Neuronal stem cell (in vitro differentiated cells): ENCODE data around the gene PROZ.
"Not testable (repeated sequence)": the region's sequence is repeated elsewhere in the genome, so short reads cannot be mapped to it uniquely, and the experiment has no call there.

Experiments used
- DNase-seq: peaks from one replicate; pipeline ENCODE4 v3.0.0-alpha.2; 2013; ENCODE audit warnings: low spot score
- H2AFZ ChIP-seq: one replicate; pipeline ENCODE4 v1.6.1; 2013; ENCODE audit warnings: mild to moderate bottlenecking, low read length, inconsistent platforms
- H2AK5ac ChIP-seq: 2 replicates; pipeline ENCODE4 v1.6.1; 2013; ENCODE audit warnings: low read depth, mild to moderate bottlenecking, inconsistent platforms, low read length, moderate library complexity, mixed read lengths
- H2BK120ac ChIP-seq: 2 replicates; pipeline ENCODE4 v1.6.1; 2013; ENCODE audit warnings: low read depth, mild to moderate bottlenecking, inconsistent platforms, low read length, moderate library complexity, mixed read lengths
- H2BK12ac ChIP-seq: one replicate; pipeline ENCODE4 v1.6.1; 2013; ENCODE audit warnings: low read length, inconsistent platforms
- H2BK15ac ChIP-seq: 2 replicates; pipeline ENCODE4 v1.6.1; 2013; ENCODE audit warnings: mild to moderate bottlenecking, low read length, inconsistent platforms, mixed read lengths
- H2BK5ac ChIP-seq: one replicate; pipeline ENCODE4 v1.6.1; 2013; ENCODE audit warnings: inconsistent platforms, mild to moderate bottlenecking, low read length, moderate library complexity
- H3K14ac ChIP-seq: one replicate; pipeline ENCODE4 v1.6.1; 2013; ENCODE audit warnings: low read length, inconsistent platforms
- H3K18ac ChIP-seq: 2 replicates; pipeline ENCODE4 v1.6.1; 2013; ENCODE audit warnings: low read length, inconsistent platforms
- H3K23ac ChIP-seq: 2 replicates; pipeline ENCODE4 v1.6.1; 2013; ENCODE audit warnings: low read depth, mild to moderate bottlenecking, mixed read lengths, low read length, inconsistent platforms; ENCODE audit not compliant: poor library complexity
- H3K27ac ChIP-seq: replicated peaks from 3 replicates; pipeline ENCODE4 v1.5.1; 2013; ENCODE audit warnings: low read length, inconsistent platforms
- H3K27me3 ChIP-seq, 3 experiments: 2 replicates each; pipeline ENCODE4 v1.6.1; 2013; ENCODE audit warnings: low read length in 3 of 3, mild to moderate bottlenecking in 2 of 3, inconsistent platforms in 1 of 3, low read depth in 1 of 3, mixed read lengths in 1 of 3, moderate library complexity in 1 of 3; ENCODE audit not compliant: control insufficient read depth in 3 of 3, insufficient read depth in 3 of 3
- H3K36me3 ChIP-seq, 2 donors: replicated peaks in 1 of 2; 2 replicates each; pipeline ENCODE4 v1.6.1; 2013; ENCODE audit warnings: low read length in 2 of 2; ENCODE audit not compliant: control insufficient read depth in 2 of 2, insufficient read depth in 2 of 2
- H3K4ac ChIP-seq: 2 replicates; pipeline ENCODE4 v1.6.1; 2013; ENCODE audit warnings: inconsistent platforms, mild to moderate bottlenecking, low read length, moderate library complexity
- H3K4me1 ChIP-seq, 2 donors: 1 replicate in 1 of 2; 2 replicates in 1 of 2; pipeline ENCODE4 v1.6.1; 2013; ENCODE audit warnings: low read length in 2 of 2, low read depth in 1 of 2; ENCODE audit not compliant: control insufficient read depth in 2 of 2, insufficient read depth in 1 of 2
- H3K4me2 ChIP-seq: one replicate; pipeline ENCODE4 v1.6.1; 2013; ENCODE audit warnings: mild to moderate bottlenecking, low read length, inconsistent platforms; ENCODE audit not compliant: insufficient read depth, poor library complexity, severe bottlenecking
- H3K4me3 ChIP-seq, 2 donors: 2 replicates each; pipeline ENCODE4 v1.5.1; 2013; ENCODE audit warnings: low read length in 2 of 2, mild to moderate bottlenecking in 2 of 2, inconsistent platforms in 1 of 2, moderate library complexity in 1 of 2
- H3K79me1 ChIP-seq: one replicate; pipeline ENCODE4 v1.6.1; 2013; ENCODE audit warnings: low read depth, mild to moderate bottlenecking, inconsistent platforms, low read length, moderate library complexity
- H3K9ac ChIP-seq: one replicate; pipeline ENCODE4 v1.6.1; 2013; ENCODE audit warnings: mild to moderate bottlenecking, low read depth, low read length, inconsistent platforms; ENCODE audit not compliant: poor library complexity
- H3K9me3 ChIP-seq, 2 donors: replicated peaks in 1 of 2; 2 replicates each; pipeline versions ENCODE3 to v1.6.1; 2013; ENCODE audit warnings: low read length in 2 of 2, mild to moderate bottlenecking in 2 of 2, inconsistent platforms in 1 of 2, low read depth in 1 of 2, mixed read lengths in 1 of 2, moderate library complexity in 1 of 2; ENCODE audit not compliant: control insufficient read depth in 2 of 2, insufficient read depth in 1 of 2
- H4K8ac ChIP-seq: one replicate; pipeline ENCODE4 v1.6.1; 2013; ENCODE audit warnings: low read depth, mild to moderate bottlenecking, inconsistent platforms, low read length, moderate library complexity
- H4K91ac ChIP-seq: one replicate; pipeline ENCODE4 v1.6.1; 2013; ENCODE audit warnings: low read length, low read depth, mild to moderate bottlenecking, inconsistent platforms; ENCODE audit not compliant: poor library complexity
- WGBS, 2 donors: extraction: QIAGEN DNeasy Blood & Tissue Kit; methylation state at CpG; one replicate each; pipeline ENCODE4 v1.1.7; 2013; ENCODE audit warnings: missing lambda C conversion rate in 2 of 2, mixed read lengths in 1 of 2; ENCODE audit not compliant: insufficient read length in 2 of 2, insufficient replicate concordance in 1 of 2; ENCODE audit errors: extremely low coverage in 2 of 2; 5-methylcytosine and 5-hydroxymethylcytosine counted together

Gene PROZ

GRCh38 chr13:113110852-113111315 lies 47.6 kb upstream of the PROZ start:
- H3K18ac ChIP-seq, result peak overlapping the region; percentile 96
- peaks cover 0 to 21% (median 10%) of the 10 kb centered on the region in 3 experiments for H3K27me3 ChIP-seq
- no peak overlapping the region for H3K27ac ChIP-seq
- peak overlapping the region; percentile 55 for H3K23ac ChIP-seq
- H2AFZ ChIP-seq, result no peak overlapping the region
- no peaks in the 10 kb centered on the region for H3K36me3 ChIP-seq
- H3K4me3 ChIP-seq, result peak overlapping the region in 1 of 2 donors; percentile 76
- H3K14ac ChIP-seq, result no peak overlapping the region
- DNase-seq, result no peak
- no peak overlapping the region for H2BK5ac ChIP-seq
- peak overlapping the region; percentile 71 for H2BK15ac ChIP-seq
- peaks cover 0 to 12% of the 10 kb centered on the region in 2 donors for H3K9me3 ChIP-seq
- H3K9ac ChIP-seq, result no peak overlapping the region
- no peak overlapping the region for H3K4ac ChIP-seq
- WGBS, 2 donors, result no CpG with 5 or more reads among the region's 49 CpGs
- H3K4me1 ChIP-seq, result no peaks in the 10 kb centered on the region
- no peak overlapping the region for H2BK12ac ChIP-seq
- H4K91ac ChIP-seq, result no peak overlapping the region
- H2BK120ac ChIP-seq, result no peak overlapping the region
- no peak overlapping the region for H3K4me2 ChIP-seq
- no peak overlapping the region for H2AK5ac ChIP-seq
- H3K79me1 ChIP-seq, result no peaks in the 10 kb centered on the region
- H4K8ac ChIP-seq, result no peak overlapping the region

DNA sequence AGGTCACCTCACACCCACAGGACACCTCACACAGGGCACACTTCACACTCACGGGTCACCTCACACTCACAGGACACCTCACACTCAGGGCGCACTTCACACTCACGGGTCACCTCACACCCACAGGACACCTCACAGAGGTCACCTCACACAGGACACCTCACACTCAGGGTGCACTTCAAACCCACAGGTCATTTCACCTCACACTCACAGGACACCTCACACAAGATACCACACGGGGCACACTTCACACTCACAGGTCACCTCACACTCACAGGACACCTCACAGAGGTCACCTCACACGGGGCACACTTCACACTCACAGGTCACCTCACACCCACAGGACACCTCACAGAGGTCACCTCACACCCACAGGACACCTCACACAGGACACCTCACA lies 46.6 kb upstream of the PROZ start:
- not testable (repeated sequence) for H3K4me1 ChIP-seq, H2BK15ac ChIP-seq, H3K18ac ChIP-seq, H2BK5ac ChIP-seq, H4K91ac ChIP-seq, H3K4me2 ChIP-seq, H2AFZ ChIP-seq, H3K36me3 ChIP-seq, H4K8ac ChIP-seq, H3K79me1 ChIP-seq, H3K27ac ChIP-seq, H3K23ac ChIP-seq, H3K4ac ChIP-seq, DNase-seq, H2AK5ac ChIP-seq, H3K14ac ChIP-seq, H2BK120ac ChIP-seq, H2BK12ac ChIP-seq
- Histone ChIP-seq H3K4me3 (peak overlapping the region in 1 of 2 donors; percentile 68), H3K27me3 (peaks cover 0 to 21% (median 10%) of the 10 kb centered on the region in 3 experiments), H3K9me3 (peaks cover 0 to 12% of the 10 kb centered on the region in 2 donors), H3K9ac (peak overlapping the region; percentile 44)
- WGBS, 2 donors, result no CpG with 5 or more reads among the region's 5 CpGs

DNA sequence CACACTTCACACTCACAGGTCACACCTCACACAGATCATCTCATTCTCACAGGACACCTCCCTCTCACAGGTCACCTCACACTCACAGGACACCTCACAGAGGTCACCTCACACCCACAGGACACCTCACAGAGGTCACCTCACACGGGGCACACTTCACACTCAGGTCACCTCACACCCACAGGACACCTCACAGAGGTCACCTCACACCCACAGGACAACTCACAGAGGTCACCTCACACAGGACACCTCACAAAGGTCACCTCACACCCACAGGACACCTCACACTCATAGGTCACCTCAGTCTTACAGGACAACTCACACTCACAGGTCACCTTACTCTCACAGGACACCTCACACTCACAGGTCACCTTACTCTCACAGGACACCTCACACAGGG lies 46.0 kb upstream of the PROZ start:
- not testable (repeated sequence) for H4K91ac ChIP-seq, H2AFZ ChIP-seq, H3K4ac ChIP-seq, DNase-seq, H3K27ac ChIP-seq, H3K4me3 ChIP-seq, H4K8ac ChIP-seq, H2BK12ac ChIP-seq, H3K4me2 ChIP-seq, H2BK120ac ChIP-seq, H2BK15ac ChIP-seq, H3K18ac ChIP-seq, H3K9ac ChIP-seq, H2BK5ac ChIP-seq, H3K4me1 ChIP-seq, H3K23ac ChIP-seq, H3K79me1 ChIP-seq, H3K14ac ChIP-seq, H2AK5ac ChIP-seq, H3K36me3 ChIP-seq
- H3K9me3 ChIP-seq, result peaks cover 0 to 12% of the 10 kb centered on the region in 2 donors
- peaks cover 0 to 21% (median 10%) of the 10 kb centered on the region in 3 experiments for H3K27me3 ChIP-seq
- no CpG with 5 or more reads among the region's 1 CpG for WGBS, 2 donors

DNA sequence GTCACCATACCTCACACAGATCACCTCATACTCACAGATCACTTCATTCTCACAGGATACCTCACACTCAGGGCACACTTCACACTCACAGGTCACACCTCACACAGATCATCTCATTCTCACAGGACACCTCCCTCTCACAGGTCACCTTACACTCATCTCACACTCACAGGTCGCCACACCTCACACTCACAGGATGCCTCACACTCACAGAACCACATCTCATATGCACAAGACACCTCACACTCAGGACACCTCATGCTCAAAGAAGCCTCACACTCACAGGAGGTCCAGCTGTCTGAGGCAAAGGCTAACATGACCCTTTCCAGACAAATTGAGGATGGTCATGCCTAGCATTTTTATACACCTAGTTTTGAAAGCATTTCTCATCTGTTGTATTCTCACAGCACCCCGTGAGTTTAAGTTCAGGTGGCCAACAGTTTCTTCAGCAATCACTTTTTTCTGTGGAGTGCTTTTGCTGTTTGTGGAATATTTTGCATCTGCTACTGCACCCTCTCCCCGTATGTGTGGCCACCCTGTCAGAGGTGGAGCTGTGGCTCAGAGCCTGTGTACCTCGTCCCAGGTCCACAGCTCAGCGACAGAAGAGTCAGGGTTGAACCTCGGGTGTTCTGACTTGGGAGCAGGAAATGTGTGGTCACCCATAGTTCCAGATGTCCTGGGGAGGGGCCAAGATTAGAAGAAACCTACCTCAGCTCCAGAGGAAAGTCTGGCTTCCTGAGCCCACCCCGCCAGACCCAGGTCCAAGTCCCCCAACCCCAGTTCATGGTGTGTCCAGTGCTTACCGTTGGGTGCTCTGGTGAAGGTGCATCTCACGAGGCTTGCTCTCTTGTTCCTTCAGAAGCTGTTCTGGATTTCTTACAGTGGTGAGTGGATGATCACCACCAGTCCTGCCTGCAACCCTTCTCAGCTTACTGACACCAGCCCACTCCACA lies 45.3 kb upstream of the PROZ start:
- Histone ChIP-seq H2BK12ac (no peak overlapping the region), H2AFZ (no peak overlapping the region), H3K4ac (no peak overlapping the region), H3K4me3 (no peak overlapping the region), H3K9ac (no peak overlapping the region), H3K27me3 (peaks cover 0 to 21% (median 10%) of the 10 kb centered on the region in 3 experiments), H2BK5ac (no peak overlapping the region), H3K79me1 (no peaks in the 10 kb centered on the region), H3K4me2 (no peak overlapping the region), H4K8ac (no peak overlapping the region), H3K4me1 (peaks cover 0 to 1% of the 10 kb centered on the region in 2 donors), H3K27ac (no peak overlapping the region), H4K91ac (no peak overlapping the region), H3K14ac (no peak overlapping the region), H2BK120ac (no peak overlapping the region), H3K18ac (no peak overlapping the region), H3K23ac (no peak overlapping the region), H2BK15ac (no peak overlapping the region), H2AK5ac (no peak overlapping the region), H3K36me3 (no peaks in the 10 kb centered on the region), H3K9me3 (peaks cover 0 to 12% of the 10 kb centered on the region in 2 donors)
- no CpG with 5 or more reads among the region's 9 CpGs for WGBS, 2 donors
- DNase-seq, result no peak
